PC-3 (cell line): Measurements from ENCODE around the gene TMEM123.

ENCODE experiments used
- CTCF ChIP-seq: fragments of 300-600 bp; sonication (generic); conservative IDR thresholded peaks from 2 replicates; pipeline ENCODE4 v1.5.1; 2017; ENCODE audit warnings: antibody characterized with exemption, low read depth, mild to moderate bottlenecking, low read length
- EZH2 ChIP-seq: fragments of 300-600 bp; sonication (generic); IDR thresholded peaks from one replicate; pipeline ENCODE4 v1.6.1; 2017; ENCODE audit warnings: antibody characterized with exemption, mild to moderate bottlenecking, low read length; ENCODE audit not compliant: unreplicated experiment

GRCh38 chr11:102453921-102454320 lies 1.4 kb upstream of the TMEM123 start:
- TF ChIP-seq CTCF (no peak), EZH2 (no peak)
